ENCODE results near the gene OTOA.
A peak's percentile ranks its signal among the peaks of the same experiment; 100 is the strongest.
"Not testable (repeated sequence)": the region's sequence is repeated elsewhere in the genome, so short reads cannot be mapped to it uniquely, and the experiment has no call there.

OTOA gene

GRCh38 chr16:21634216-21634615 lies 29.6 kb upstream of the OTOA start:
- no peak for DNase-seq (ENCODE audit: insufficient read length)
- no peak for TF ChIP-seq POLR2A (IDR thresholded peaks at IDR 0.05; ENCODE audit: low read depth, low read length)
- no peak for FAIRE-seq

DNA sequence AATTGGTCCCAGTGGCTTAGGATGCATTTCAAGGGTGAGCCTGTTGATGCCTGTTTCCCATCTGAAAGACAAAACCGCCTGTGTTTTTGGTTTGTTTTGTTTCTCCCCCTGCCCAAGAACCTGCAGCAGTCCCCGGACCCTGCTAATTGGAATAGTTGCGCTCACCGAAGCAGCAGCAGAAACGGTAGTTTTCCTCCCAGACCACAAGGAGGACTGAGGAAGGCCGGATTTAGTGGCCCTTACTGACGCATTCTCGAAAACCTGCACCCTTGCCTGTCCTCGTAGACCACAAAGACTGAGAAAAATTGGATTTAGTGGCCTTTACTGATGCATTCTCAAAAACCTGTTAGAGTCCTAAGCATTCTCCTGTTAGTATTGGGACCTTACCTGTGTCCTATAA lies 28.1 kb upstream of the OTOA start:
- not testable (repeated sequence) for DNase-seq (ENCODE audit: insufficient read length); FAIRE-seq

DNA sequence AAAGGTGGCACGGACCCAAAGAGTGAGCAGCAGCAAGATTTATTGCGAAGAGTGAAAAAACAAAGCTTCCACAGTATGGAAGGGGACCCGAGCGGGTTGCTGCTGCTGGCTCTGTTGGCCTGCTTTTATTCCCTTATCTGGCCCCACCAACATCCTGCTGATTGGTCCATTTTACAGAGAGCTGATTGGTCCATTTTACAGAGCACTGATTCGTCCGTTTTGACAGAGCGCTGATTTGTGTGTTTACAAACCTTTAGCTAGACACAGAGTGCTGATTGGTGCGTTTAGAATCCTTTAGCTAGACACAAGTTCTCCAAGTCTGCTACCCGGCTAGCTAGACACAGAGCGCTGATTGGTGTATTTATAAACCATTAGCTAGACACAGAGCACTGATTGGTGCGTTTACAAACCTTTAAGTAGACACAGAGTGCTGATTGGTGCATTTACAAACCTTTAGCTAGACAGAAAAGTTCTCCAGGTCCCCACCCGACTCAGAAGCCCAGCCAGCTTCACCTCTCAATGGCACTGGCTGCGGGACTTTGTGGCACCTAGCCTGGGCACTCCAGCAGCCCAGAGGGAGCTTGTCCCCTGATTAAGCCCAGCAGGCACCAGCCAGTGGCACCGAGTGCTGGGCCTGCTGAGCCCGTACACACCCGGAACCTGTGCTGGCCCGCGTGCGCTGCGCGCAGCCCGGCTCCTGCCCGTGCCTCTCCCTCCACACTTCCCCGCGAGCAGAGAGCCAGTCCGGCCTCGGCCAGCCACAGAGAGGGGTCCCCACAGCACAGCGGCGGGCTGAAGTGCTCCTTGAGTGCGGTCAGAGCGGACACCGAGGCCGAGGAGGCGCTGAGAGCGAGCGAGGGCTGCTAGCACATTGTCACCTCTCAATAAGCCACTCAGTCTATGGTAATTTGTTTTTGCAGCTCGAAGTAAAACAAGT lies 26.5 kb upstream of the OTOA start:
- FAIRE-seq (no peak), DNase-seq (ENCODE audit: insufficient read length) (no peak)
- TF ChIP-seq POLR2AphosphoS5 (IDR thresholded peaks at IDR 0.05; ENCODE audit: low read depth, low read length) = no peak
- no peak for TF ChIP-seq POLR2A (IDR thresholded peaks at IDR 0.05; ENCODE audit: low read depth, low read length)
- TF ChIP-seq TAF1 (IDR thresholded peaks at IDR 0.05; ENCODE audit: borderline replicate concordance, low read depth, low read length) = no peak

DNA sequence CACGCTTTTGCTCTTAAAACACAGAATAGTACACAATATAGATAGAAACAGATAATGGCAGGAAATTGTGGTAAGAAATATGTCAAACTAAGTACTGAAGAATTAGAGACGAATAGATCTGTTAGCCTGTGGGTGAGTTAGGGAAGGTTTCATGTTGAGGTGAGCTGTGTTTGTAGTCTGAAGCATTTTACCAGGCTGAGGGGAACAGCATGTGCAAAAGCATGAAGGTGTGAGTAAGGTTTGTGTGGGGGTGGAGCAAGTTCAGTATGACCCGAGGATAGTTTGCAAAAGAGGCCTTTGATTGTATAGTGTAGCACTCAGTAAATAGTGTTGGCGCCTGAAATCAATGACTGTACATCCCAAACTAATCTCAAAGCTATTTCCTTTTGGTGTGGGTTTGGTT lies 25.2 kb upstream of the OTOA start:
- FAIRE-seq (no peak), DNase-seq (ENCODE audit: insufficient read length) (no peak)
- TF ChIP-seq TAF1 (IDR thresholded peaks at IDR 0.05; ENCODE audit: borderline replicate concordance, low read depth, low read length) = no peak
- TF ChIP-seq POLR2AphosphoS5 (IDR thresholded peaks at IDR 0.05; ENCODE audit: low read depth, low read length) = no peak
- TF ChIP-seq POLR2A (IDR thresholded peaks at IDR 0.05; ENCODE audit: low read depth, low read length) = no peak

- FAIRE-seq = no peak
- no peak for TF ChIP-seq POLR2A (IDR thresholded peaks at IDR 0.05; ENCODE audit: low read depth, low read length)
- no peak for TF ChIP-seq POLR2AphosphoS5 (IDR thresholded peaks at IDR 0.05; ENCODE audit: low read depth, low read length)
- no peak for TF ChIP-seq TAF1 (IDR thresholded peaks at IDR 0.05; ENCODE audit: borderline replicate concordance, low read depth, low read length)
- DNase-seq (ENCODE audit: insufficient read length) = no peak
Measured at GRCh38 chr16:21639493-21639892, 24.3 kb upstream of the OTOA start.

DNA sequence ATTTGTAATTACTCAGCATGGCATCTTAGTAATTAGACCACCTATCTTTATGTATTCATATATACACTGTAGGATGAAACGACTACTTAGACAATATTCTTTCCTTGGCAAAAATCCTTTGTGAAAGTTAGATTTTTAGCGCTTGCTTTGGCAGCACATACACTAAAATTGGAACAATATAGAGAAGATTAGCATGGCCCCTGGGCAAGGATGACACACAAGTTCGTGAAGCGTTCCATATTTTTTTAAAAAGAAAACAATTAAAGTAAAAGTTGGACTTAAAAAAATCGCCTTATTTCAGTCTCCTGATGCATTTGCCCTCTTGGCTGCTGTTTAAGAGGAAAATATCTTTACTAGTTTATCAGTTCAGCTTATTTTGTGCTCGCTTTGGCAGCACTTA lies 21.9 kb upstream of the OTOA start:
- DNase-seq (ENCODE audit: insufficient read length) = no peak
- TF ChIP-seq POLR2AphosphoS5 (IDR thresholded peaks at IDR 0.05; ENCODE audit: low read depth, low read length) (no peak), TAF1 (IDR thresholded peaks at IDR 0.05; ENCODE audit: borderline replicate concordance, low read depth, low read length) (no peak), POLR2A (IDR thresholded peaks at IDR 0.05; ENCODE audit: low read depth, low read length) (no peak)
- FAIRE-seq = no peak

- FAIRE-seq (no peak), DNase-seq (ENCODE audit: insufficient read length) (no peak)
- TF ChIP-seq POLR2AphosphoS5 (IDR thresholded peaks at IDR 0.05; ENCODE audit: low read depth, low read length) (no peak), POLR2A (IDR thresholded peaks at IDR 0.05; ENCODE audit: low read depth, low read length) (no peak), TAF1 (IDR thresholded peaks at IDR 0.05; ENCODE audit: borderline replicate concordance, low read depth, low read length) (no peak)
Measured at GRCh38 chr16:21642861-21643260, 20.9 kb upstream of the OTOA start.

GRCh38 chr16:21643785-21644184 lies 20.0 kb upstream of the OTOA start:
- no peak for DNase-seq (ENCODE audit: insufficient read length)

GRCh38 chr16:21644674-21645073 lies 19.1 kb upstream of the OTOA start:
- DNase-seq (ENCODE audit: insufficient read length) = no peak
- TF ChIP-seq POLR2AphosphoS5 (IDR thresholded peaks at IDR 0.05; ENCODE audit: low read depth, low read length) (no peak), TAF1 (IDR thresholded peaks at IDR 0.05; ENCODE audit: borderline replicate concordance, low read depth, low read length) (no peak), POLR2A (IDR thresholded peaks at IDR 0.05; ENCODE audit: low read depth, low read length) (no peak)
- no peak for FAIRE-seq

More at GRCh38 chr16:21643785-21644184, 20.0 kb upstream of the OTOA start:
- FAIRE-seq = no peak
- TF ChIP-seq POLR2AphosphoS5 (IDR thresholded peaks at IDR 0.05; ENCODE audit: low read depth, low read length) = no peak
- TF ChIP-seq POLR2A (IDR thresholded peaks at IDR 0.05; ENCODE audit: low read depth, low read length) = no peak
- no peak for TF ChIP-seq TAF1 (IDR thresholded peaks at IDR 0.05; ENCODE audit: borderline replicate concordance, low read depth, low read length)

GRCh38 chr16:21645261-21645721 lies 18.5 kb upstream of the OTOA start:
- TF ChIP-seq POLR2A (IDR thresholded peaks at IDR 0.05; ENCODE audit: low read depth, low read length) (no peak), POLR2AphosphoS5 (IDR thresholded peaks at IDR 0.05; ENCODE audit: low read depth, low read length) (no peak), TAF1 (IDR thresholded peaks at IDR 0.05; ENCODE audit: borderline replicate concordance, low read depth, low read length) (no peak)
- FAIRE-seq (peak; percentile 89), DNase-seq (ENCODE audit: insufficient read length) (no peak)

GRCh38 chr16:21646091-21646490 lies 17.7 kb upstream of the OTOA start:
- DNase-seq (ENCODE audit: insufficient read length) = no peak
- TF ChIP-seq TAF1 (IDR thresholded peaks at IDR 0.05; ENCODE audit: borderline replicate concordance, low read depth, low read length) (no peak), POLR2AphosphoS5 (IDR thresholded peaks at IDR 0.05; ENCODE audit: low read depth, low read length) (no peak), POLR2A (IDR thresholded peaks at IDR 0.05; ENCODE audit: low read depth, low read length) (no peak)

More at GRCh38 chr16:21646091-21646490, 17.7 kb upstream of the OTOA start:
- no peak for FAIRE-seq
